GM12878 (cell line): ENCODE results near the gene B9D2. TPM values are rescaled to one million over a fixed set of nuclear protein-coding genes. Genes with fewer than 3 reads are reported as not detected.

Experiments
- ATAC-seq: fragments of 200-7000 bp; cut with Tn5 transposase; 3 replicates; pipeline ENCODE4 v1.9.1; 2020; ENCODE audit warnings: mild to moderate bottlenecking, moderate library complexity
- BruUV-seq: library from RNA; stranded (reverse); fragments of 400-500 nt; replicated peaks from 2 replicates; lab custom pipeline; 2021; lab: Mats Ljungman, UMichigan
- CTCF ChIA-PET: fragments of 300-600 bp; sonication (Branson Sonifier 250); formaldehyde crosslinking; extraction: SDS; loops from one replicate; lab custom pipeline; 2021; ENCODE audit warnings: inconsistent platforms; lab: Yijun Ruan, JAX
- POLR2A ChIA-PET: fragments of 350-600 bp; formaldehyde crosslinking; extraction: SDS; loops from one replicate; lab custom pipeline; 2021; ENCODE audit warnings: inconsistent platforms; lab: Charles Lee
- RAD21 ChIA-PET: fragments of 300-600 bp; sonication (Branson Sonifier 250); formaldehyde crosslinking; loops from one replicate; lab custom pipeline; 2023; ENCODE audit warnings: antibody characterized with exemption; ENCODE audit not compliant: unreplicated experiment; lab: Charles Lee
- SMC1A ChIA-PET: fragments of 300-600 bp; sonication (Branson Sonifier 250); formaldehyde crosslinking; loops from one replicate; lab custom pipeline; 2023; ENCODE audit not compliant: unreplicated experiment, uncharacterized antibody; lab: Charles Lee
- DNase-seq: peaks from one replicate; pipeline ENCODE4 v3.0.0-alpha.2; 2011; ENCODE audit warnings: low read depth, low spot score
- FAIRE-seq: peaks from 3 replicates; lab custom pipeline; 2011; peaks lifted over from hg19 to GRCh38; lab: Jason Lieb, UNC
- H2AFZ ChIP-seq: 2 replicates; pipeline ENCODE4 v1.6.0; 2011; ENCODE audit warnings: low read depth, low read length, control low read depth; ENCODE audit not compliant: control insufficient read depth
- H3K27ac ChIP-seq: 2 replicates; pipeline ENCODE4 v1.5.1; 2011; ENCODE audit warnings: control low read depth; ENCODE audit not compliant: control insufficient read depth, insufficient read depth
- H3K27me3 ChIP-seq, 2 experiments: replicated peaks in 1 of 2; 2 replicates each; pipeline versions ENCODE4 v1.6.0 to v1.6.1; 2011; ENCODE audit warnings: low read length in 1 of 2; ENCODE audit not compliant: control insufficient read depth in 2 of 2, insufficient read depth in 2 of 2
- H3K36me3 ChIP-seq, 2 experiments: 2 replicates each; pipeline ENCODE4 v1.5.1; 2011; ENCODE audit warnings: low read length in 1 of 2; ENCODE audit not compliant: control insufficient read depth in 2 of 2, insufficient read depth in 2 of 2
- H3K4me1 ChIP-seq: 2 replicates; pipeline ENCODE4 v1.6.1; 2011; ENCODE audit warnings: mild to moderate bottlenecking, low read length, moderate library complexity, mixed read lengths; ENCODE audit not compliant: control insufficient read depth, insufficient read depth
- H3K4me2 ChIP-seq: 2 replicates; pipeline ENCODE4 v1.6.0; 2011; ENCODE audit warnings: control low read depth; ENCODE audit not compliant: control insufficient read depth, insufficient read depth
- H3K4me3 ChIP-seq: fragments of 200-600 bp; sonication (generic); 2 replicates; pipeline ENCODE4 v1.5.1; 2016
- H3K79me2 ChIP-seq: 2 replicates; pipeline ENCODE4 v1.6.0; 2011; ENCODE audit warnings: low read length; ENCODE audit not compliant: control insufficient read depth, insufficient read depth
- H3K9ac ChIP-seq: 2 replicates; pipeline ENCODE4 v1.8.0; 2011; ENCODE audit warnings: low read length, control low read depth, mixed read lengths; ENCODE audit not compliant: control insufficient read depth, insufficient read depth
- H3K9me3 ChIP-seq: replicated peaks from 3 replicates; pipeline ENCODE4 v1.5.1; 2011; ENCODE audit warnings: mild to moderate bottlenecking, low read length; ENCODE audit not compliant: control insufficient read depth, insufficient read depth
- H4K20me1 ChIP-seq: 2 replicates; pipeline ENCODE4 v1.6.0; 2011; ENCODE audit not compliant: control insufficient read depth, insufficient read depth
- ATF7 ChIP-seq: fragments of 450-650 bp; IDR thresholded peaks from 2 replicates; pipeline ENCODE4 v1.6.1; 2016; ENCODE audit warnings: low read depth, mild to moderate bottlenecking
- CREM ChIP-seq: IDR thresholded peaks from 2 replicates; pipeline ENCODE4 v1.6.1; 2014; ENCODE audit warnings: antibody characterized with exemption, low read depth
- HDAC6 ChIP-seq: fragments of 200-600 bp; sonication (generic); IDR thresholded peaks from one replicate; pipeline ENCODE4 v1.8.0; 2017; ENCODE audit warnings: antibody characterized with exemption; ENCODE audit not compliant: unreplicated experiment
- IRF4 ChIP-seq: IDR thresholded peaks from 2 replicates; pipeline ENCODE4 v1.6.1; 2011; ENCODE audit warnings: low read depth, low read length
- KDM1A ChIP-seq: fragments of 200-600 bp; sonication (generic); IDR thresholded peaks from 2 replicates; pipeline ENCODE4 v1.6.1; 2016; ENCODE audit warnings: borderline replicate concordance
- NRF1 ChIP-seq: conservative IDR thresholded peaks from 2 replicates; pipeline ENCODE4 v1.6.1; 2011; ENCODE audit warnings: mild to moderate bottlenecking, low read depth, low read length, improper control_type of control experiment
- PML ChIP-seq: IDR thresholded peaks from 2 replicates; pipeline ENCODE4 v1.6.1; 2012; ENCODE audit warnings: low read length, inconsistent platforms
- RAD21 ChIP-seq: IDR thresholded peaks from 2 replicates; pipeline ENCODE4 v1.6.1; 2011; ENCODE audit warnings: mild to moderate bottlenecking, low read depth, low read length, moderate library complexity; ENCODE audit not compliant: insufficient read depth
- RBBP5 ChIP-seq: fragments of 200-600 bp; sonication (generic); conservative IDR thresholded peaks from 2 replicates; pipeline ENCODE4 v1.6.1; 2016
- RUNX3 ChIP-seq: IDR thresholded peaks from 2 replicates; pipeline ENCODE4 v1.6.1; 2012; ENCODE audit warnings: low read length, inconsistent platforms
- SMAD5 ChIP-seq: IDR thresholded peaks from 2 replicates; pipeline ENCODE4 v1.6.1; 2016; ENCODE audit warnings: antibody characterized with exemption, low read depth
- SREBF1 ChIP-seq: IDR thresholded peaks from 2 replicates; pipeline ENCODE4 v1.6.1; 2012; ENCODE audit warnings: mild to moderate bottlenecking, low read length
- STAT1 ChIP-seq: fragments of 450-650 bp; conservative IDR thresholded peaks from 2 replicates; pipeline ENCODE4 v1.6.1; 2014; ENCODE audit warnings: antibody characterized with exemption, mild to moderate bottlenecking
- TCF12 ChIP-seq: IDR thresholded peaks from 2 replicates; pipeline ENCODE4 v1.6.1; 2011; ENCODE audit warnings: low read depth, mild to moderate bottlenecking, low read length
- TCF3 ChIP-seq: IDR thresholded peaks from 2 replicates; pipeline ENCODE4 v1.6.1; 2012; ENCODE audit warnings: low read depth, mild to moderate bottlenecking, low read length, borderline replicate concordance; ENCODE audit not compliant: insufficient read depth
- YBX1 ChIP-seq: fragments of 450-650 bp; IDR thresholded peaks from 2 replicates; pipeline ENCODE4 v1.6.1; 2016; ENCODE audit warnings: antibody characterized with exemption
- ZNF207 ChIP-seq: fragments of 450-650 bp; IDR thresholded peaks from 2 replicates; pipeline ENCODE4 v1.6.1; 2014; ENCODE audit warnings: antibody characterized with exemption, mild to moderate bottlenecking, borderline replicate concordance
- WGBS: methylation state at CpG from one replicate; pipeline ENCODE4 v1.1.6; 2016; ENCODE audit warnings: low lambda C conversion rate; ENCODE audit not compliant: insufficient replicate concordance, insufficient coverage; ENCODE audit errors: missing lambda C conversion rate; 5-methylcytosine and 5-hydroxymethylcytosine counted together
- in situ Hi-C: fragments of 300-500 bp; cut with MboI; formaldehyde crosslinking; loops from 9 replicates; pipeline ENCODE4 v1.14.3; 2018; ENCODE audit warnings: mixed read lengths
- intact Hi-C: fragments of 100-400 bp; cut with micrococcal nuclease; formaldehyde crosslinking; loops from one replicate; pipeline ENCODE4 v1.14.2; 2022; ENCODE audit not compliant: unreplicated experiment
- polyA plus RNA-seq, 11 experiments: library from polyadenylated mRNA; depleted of rRNA in 4 of 11; unstranded in 6 of 11; stranded (reverse) in 5 of 11; fragments of >200 nt; fragmentation: Nextera tagmentation in 4 of 11; fragmentation: Illumina TruSeq in 1 of 11; extraction: Ambion mirVana in 4 of 11; extraction: Trizol in 1 of 11; gene quantifications; 1 replicate in 1 of 11; 2 replicates in 10 of 11; pipeline versions ENCODE4 v1.2.1 to v1.2.3, GENCODE V29; 2011 to 2016; ENCODE audit warnings: inconsistent platforms in 2 of 11, missing spikeins in 2 of 11, low read depth in 1 of 11
- total RNA-seq, 4 experiments: library from RNA; depleted of rRNA in 3 of 4; stranded (reverse); fragments of >200 nt in 3 of 4; fragmentation: Illumina TruSeq in 1 of 4; extraction: Trizol in 1 of 4; gene quantifications; 2 replicates each; pipeline versions ENCODE4 v1.2.1 to v1.2.3, GENCODE V29; 2013 to 2021
- TF ChIP-seq, protein P1 (sequence below): fragments of 450-650 bp; formaldehyde crosslinking; IDR thresholded peaks from 2 replicates; pipeline ENCODE4 v1.4.0; 2020; ENCODE audit warnings: mild to moderate bottlenecking, moderate library complexity
- TF ChIP-seq, protein P2 (sequence below): IDR thresholded peaks from 2 replicates; pipeline ENCODE4 v1.6.1; 2011; ENCODE audit warnings: low read depth, low read length, improper control_type of control experiment, borderline replicate concordance

The B9D2 gene
- total and polyA plus RNA-seq, 10 of the 15 experiments (the other 5 are each of a cell fraction or from before 2014, with no cell fraction given) = 2.4 to 12.4 (median 5.0) TPM

DNA sequence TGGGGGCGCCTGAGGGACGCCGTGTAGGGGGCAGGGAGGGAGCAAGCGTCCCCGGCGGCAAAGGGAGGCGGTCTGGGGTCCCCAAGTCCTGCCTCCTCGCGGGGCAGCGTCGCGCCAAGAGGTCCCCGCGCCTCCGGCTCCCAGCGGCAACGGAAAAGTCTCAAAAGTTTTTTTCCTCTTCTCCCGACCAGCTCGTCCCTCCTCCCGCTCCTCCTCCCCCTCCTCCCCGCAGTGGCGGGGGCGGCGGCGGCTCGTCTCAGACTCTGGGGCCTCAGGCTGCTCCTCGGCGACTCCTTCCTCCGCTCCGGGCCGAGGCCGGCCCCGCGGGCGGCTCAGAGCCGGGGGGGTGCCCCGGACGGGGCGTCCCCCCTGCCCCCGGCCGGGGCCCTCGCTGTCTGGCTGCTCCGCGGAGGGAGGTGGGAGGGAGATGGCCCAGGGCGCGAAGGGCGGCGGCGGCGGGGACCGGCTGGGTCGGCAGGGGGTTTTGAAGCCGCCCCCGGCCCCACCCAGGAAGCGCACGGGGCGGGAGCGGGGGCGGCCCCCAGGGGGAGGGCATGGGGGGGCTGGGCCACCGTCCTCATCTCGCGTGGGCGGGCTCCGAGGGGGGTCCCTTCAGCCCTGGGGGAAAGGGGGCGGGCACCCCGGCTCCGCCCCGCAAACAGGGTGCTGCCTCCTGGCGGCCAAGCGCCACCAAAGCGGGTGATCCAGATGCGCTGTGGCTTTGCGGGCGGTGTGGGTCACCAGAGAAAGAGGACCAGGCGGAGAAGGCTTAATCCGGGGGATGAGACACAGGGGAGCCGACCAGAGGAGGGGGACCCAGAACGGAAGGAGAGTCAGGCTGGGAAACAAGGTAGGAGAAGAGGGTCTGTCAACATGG, 10.2 kb downstream of the B9D2 start, which contains the start of gene TGFB1:
Gene TGFB1, minus strand, starts transcription at position 457 of the 877 bp plus-strand sequence. CDS start 878 bp downstream, outside the sequence.
- Histone ChIP-seq H3K27me3 (no peaks in the 10 kb centered on the region), H4K20me1 (0 out of 2 replicates have a peak, but pooled peaks cover 2% of the 10 kb centered on the region), H3K4me1 (peaks cover 16% of the 10 kb centered on the region), H3K9ac (peak within 1 kb of the TSS; percentile 87), H3K4me3 (peak within 1 kb of the TSS; percentile 89), H3K9me3 (no peaks in the 10 kb centered on the region), H3K4me2 (peak within 1 kb of the TSS; percentile 78), H3K36me3 (no peaks in the 10 kb centered on the region; a peak in 1 of 4 replicates), H3K27ac (peak within 1 kb of the TSS; percentile 84), H3K79me2 (peaks cover 47% of the 10 kb centered on the region), H2AFZ (no peak within 1 kb of the TSS; the same call in 1 of the 2 replicates)
- peak; percentile 64 for ATAC-seq
- POLR2A ChIA-PET = interaction anchor here (1.0 to 3.2 kb wide), 4 partner anchors 11 to 90 kb away, joined by 4 to 46 read pairs (median 8); partner anchors contain the start of gene B9D2
- TSS peak; percentile 88 for BruUV-seq
- in situ Hi-C loops = no loop called here
- intact Hi-C loops = loop anchor here (2.0 to 5.0 kb wide), 4 partner anchors 41 to 184 kb away; partner anchors contain the start of gene CCDC97
- CTCF ChIA-PET = interaction anchor here (1.5 to 6.4 kb wide), 5 partner anchors 11 to 90 kb away, joined by 3 to 91 read pairs (median 19); partner anchors contain the start of genes B9D2, CCDC97 and HNRNPUL1
- SMC1A ChIA-PET = interaction anchor here (3.1 kb wide), 1 partner anchor 90 kb away, joined by 14 read pairs; the partner anchor contains the start of gene HNRNPUL1
- FAIRE-seq = no peak
- RAD21 ChIA-PET = interaction anchor here (0.9 to 3.4 kb wide), 7 partner anchors 11 to 150 kb away, joined by 3 to 41 read pairs (median 6); partner anchors contain the start of genes B9D2 and DMAC2
- WGBS = 1% methylated on average over 60 of the region's 78 CpGs
- peak; percentile 62 for DNase-seq
- TF ChIP-seq YBX1 = no peak
- TF ChIP-seq SREBF1 = no peak
- 0 out of 2 replicates have a peak, but pooled peaks have one; percentile 46 for TF ChIP-seq STAT1
- peak; percentile 56 for TF ChIP-seq RAD21
- TF ChIP-seq, protein P1, sequence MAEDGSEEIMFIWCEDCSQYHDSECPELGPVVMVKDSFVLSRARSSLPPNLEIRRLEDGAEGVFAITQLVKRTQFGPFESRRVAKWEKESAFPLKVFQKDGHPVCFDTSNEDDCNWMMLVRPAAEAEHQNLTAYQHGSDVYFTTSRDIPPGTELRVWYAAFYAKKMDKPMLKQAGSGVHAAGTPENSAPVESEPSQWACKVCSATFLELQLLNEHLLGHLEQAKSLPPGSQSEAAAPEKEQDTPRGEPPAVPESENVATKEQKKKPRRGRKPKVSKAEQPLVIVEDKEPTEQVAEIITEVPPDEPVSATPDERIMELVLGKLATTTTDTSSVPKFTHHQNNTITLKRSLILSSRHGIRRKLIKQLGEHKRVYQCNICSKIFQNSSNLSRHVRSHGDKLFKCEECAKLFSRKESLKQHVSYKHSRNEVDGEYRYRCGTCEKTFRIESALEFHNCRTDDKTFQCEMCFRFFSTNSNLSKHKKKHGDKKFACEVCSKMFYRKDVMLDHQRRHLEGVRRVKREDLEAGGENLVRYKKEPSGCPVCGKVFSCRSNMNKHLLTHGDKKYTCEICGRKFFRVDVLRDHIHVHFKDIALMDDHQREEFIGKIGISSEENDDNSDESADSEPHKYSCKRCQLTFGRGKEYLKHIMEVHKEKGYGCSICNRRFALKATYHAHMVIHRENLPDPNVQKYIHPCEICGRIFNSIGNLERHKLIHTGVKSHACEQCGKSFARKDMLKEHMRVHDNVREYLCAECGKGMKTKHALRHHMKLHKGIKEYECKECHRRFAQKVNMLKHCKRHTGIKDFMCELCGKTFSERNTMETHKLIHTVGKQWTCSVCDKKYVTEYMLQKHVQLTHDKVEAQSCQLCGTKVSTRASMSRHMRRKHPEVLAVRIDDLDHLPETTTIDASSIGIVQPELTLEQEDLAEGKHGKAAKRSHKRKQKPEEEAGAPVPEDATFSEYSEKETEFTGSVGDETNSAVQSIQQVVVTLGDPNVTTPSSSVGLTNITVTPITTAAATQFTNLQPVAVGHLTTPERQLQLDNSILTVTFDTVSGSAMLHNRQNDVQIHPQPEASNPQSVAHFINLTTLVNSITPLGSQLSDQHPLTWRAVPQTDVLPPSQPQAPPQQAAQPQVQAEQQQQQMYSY (CRISPR knock-in tag) = no peak
- peak; percentile 75; the same call in 1 of the 2 replicates for TF ChIP-seq PML
- peak; percentile 9; the same call in 1 of the 2 replicates for TF ChIP-seq CREM
- TF ChIP-seq TCF12 = 0 out of 2 replicates have a peak, but pooled peaks have one; percentile 46
- 0 out of 2 replicates have a peak, but pooled peaks have one; percentile 8 for TF ChIP-seq SMAD5
- peak; percentile 62; the same call in 1 of the 2 replicates for TF ChIP-seq TCF3
- no peak for TF ChIP-seq NRF1
- peak; percentile 85 for TF ChIP-seq RUNX3
- peak; percentile 48; the same call in 1 of the 2 replicates for TF ChIP-seq ATF7
- no peak for TF ChIP-seq RBBP5
- no peak for TF ChIP-seq ZNF207
- no peak for TF ChIP-seq IRF4
- no peak for TF ChIP-seq KDM1A
- TF ChIP-seq HDAC6 = no peak
- TF ChIP-seq, protein P2, sequence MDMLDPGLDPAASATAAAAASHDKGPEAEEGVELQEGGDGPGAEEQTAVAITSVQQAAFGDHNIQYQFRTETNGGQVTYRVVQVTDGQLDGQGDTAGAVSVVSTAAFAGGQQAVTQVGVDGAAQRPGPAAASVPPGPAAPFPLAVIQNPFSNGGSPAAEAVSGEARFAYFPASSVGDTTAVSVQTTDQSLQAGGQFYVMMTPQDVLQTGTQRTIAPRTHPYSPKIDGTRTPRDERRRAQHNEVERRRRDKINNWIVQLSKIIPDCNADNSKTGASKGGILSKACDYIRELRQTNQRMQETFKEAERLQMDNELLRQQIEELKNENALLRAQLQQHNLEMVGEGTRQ = no peak
